ENCODE measurements around the gene RARA.

GRCh38 chr17:40317880-40318829 lies 9.2 kb downstream of the RARA start:
- TF ChIP-seq, protein P1, sequence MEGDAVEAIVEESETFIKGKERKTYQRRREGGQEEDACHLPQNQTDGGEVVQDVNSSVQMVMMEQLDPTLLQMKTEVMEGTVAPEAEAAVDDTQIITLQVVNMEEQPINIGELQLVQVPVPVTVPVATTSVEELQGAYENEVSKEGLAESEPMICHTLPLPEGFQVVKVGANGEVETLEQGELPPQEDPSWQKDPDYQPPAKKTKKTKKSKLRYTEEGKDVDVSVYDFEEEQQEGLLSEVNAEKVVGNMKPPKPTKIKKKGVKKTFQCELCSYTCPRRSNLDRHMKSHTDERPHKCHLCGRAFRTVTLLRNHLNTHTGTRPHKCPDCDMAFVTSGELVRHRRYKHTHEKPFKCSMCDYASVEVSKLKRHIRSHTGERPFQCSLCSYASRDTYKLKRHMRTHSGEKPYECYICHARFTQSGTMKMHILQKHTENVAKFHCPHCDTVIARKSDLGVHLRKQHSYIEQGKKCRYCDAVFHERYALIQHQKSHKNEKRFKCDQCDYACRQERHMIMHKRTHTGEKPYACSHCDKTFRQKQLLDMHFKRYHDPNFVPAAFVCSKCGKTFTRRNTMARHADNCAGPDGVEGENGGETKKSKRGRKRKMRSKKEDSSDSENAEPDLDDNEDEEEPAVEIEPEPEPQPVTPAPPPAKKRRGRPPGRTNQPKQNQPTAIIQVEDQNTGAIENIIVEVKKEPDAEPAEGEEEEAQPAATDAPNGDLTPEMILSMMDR (IDR thresholded peaks at IDR 0.05): no peak
- TF ChIP-seq POLR2A (IDR thresholded peaks at IDR 0.05): peak; percentile 27 to 92
